Cortex of kidney (tissue), 1 donor: ENCODE results near the gene PTH2.
"Not testable (repeated sequence)": the region's sequence is repeated elsewhere in the genome, so short reads cannot be mapped to it uniquely, and the experiment has no call there.

ENCODE experiments used
- DNase-seq: peaks from one replicate; lab custom pipeline; 2025; lab: John Stamatoyannopoulos, UW

The PTH2 gene, protein sequence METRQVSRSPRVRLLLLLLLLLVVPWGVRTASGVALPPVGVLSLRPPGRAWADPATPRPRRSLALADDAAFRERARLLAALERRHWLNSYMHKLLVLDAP

GRCh38 chr19:49423071-49423984, at the start of gene PTH2:
Gene PTH2, minus strand, starts transcription at chr19:49423441. Its CDS starts 102 bp downstream, at chr19:49423339.
- DNase-seq, result no peak

GRCh38 chr19:49472936-49473335, 49.7 kb upstream of the PTH2 start:
- no peak for DNase-seq

DNA sequence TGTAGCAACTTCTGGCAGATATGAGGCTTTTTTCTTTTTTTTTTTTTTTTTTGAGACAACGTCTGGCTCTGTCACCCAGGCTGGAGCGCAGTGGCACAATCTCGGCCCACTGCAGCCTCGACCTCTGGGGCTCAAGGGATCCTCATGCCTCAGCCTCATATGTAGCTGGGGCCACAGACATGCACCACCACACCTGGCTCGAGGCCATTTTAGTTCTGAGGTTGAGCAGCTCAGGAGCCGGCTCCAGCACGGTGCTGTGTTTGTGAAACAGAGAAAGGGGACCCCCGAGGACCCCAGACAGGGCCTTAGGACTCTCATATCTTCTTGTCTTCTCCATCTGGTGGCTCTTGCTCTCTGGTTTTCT, 47.4 kb upstream of the PTH2 start:
- DNase-seq, result no peak

DNA sequence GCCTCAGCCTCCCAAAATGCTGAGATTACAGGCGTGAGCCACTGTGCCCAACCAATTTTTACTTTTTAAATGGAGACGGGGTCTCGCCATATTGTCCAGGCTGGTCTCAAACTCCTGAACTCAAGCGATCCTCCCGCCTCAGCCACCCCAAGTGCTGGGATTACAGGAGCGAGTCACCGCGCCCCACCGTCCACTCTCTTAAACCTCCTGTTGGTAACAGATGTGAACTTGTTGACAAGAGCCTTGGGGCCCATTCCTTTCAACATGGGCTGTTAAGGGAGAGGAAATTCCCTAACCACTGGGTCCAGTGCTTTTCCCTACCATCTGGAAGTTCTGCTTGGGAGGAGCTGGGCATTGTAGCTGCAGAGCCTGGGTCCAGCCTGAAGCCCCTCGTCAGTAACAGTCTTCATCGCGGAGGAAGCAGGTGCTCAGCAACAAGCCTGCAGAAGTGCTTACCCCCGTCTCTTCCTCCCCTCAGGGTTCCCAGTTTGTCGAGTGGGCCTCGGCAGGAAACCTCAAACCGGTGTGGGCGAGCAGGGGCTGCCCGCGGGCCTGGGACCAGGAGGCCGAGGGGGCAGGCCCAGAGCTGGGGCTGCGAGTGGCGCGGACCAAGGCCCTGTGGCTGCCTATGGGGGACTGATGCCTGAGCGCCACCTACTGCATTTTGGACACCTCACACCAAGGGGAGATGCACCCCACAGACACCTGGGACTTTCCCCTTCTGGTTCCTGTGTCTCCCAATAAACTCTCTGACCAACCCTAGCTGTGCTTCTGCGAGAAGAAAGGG, 46.8 kb upstream of the PTH2 start:
- no peak for DNase-seq

DNA sequence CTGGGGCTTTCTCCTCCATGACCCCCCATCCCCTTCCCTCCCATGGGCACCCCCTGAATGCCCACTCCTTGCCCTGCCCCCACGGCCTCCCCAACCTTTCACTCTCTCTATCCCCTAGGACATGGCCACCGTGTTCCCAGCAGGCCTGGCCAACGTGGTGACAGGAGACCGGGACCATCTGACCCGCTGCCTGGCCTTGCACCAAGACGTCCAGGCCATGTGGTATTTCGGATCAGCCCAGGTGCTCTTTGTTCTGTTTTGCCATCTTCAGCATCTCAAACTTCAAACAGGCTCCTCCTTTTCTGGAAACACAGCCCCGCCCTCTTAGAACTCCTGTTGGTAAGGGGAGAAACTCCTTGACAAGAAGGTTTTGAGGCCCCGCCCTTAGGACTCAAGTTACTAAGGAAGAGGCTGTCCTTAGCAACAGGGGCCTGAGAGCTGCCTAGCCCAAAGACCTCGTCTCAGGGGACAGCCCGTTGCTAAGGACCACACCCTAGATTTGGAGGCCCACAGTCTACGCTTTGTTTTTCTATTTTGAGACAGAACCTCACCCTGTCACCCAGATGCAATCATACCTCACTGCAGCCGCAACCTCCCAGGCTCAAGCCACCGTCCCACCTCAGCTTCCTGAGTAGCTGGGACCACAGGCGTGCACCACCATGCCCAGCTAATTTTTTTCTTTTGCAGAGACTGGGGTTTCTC, 45.7 kb upstream of the PTH2 start:
- no peak for DNase-seq

GRCh38 chr19:49468199-49468598, 45.0 kb upstream of the PTH2 start:
- no peak for DNase-seq

GRCh38 chr19:49465371-49465770, 42.1 kb upstream of the PTH2 start:
- no peak for DNase-seq

- DNase-seq, result no peak
Measured at GRCh38 chr19:49463960-49464740, 40.9 kb upstream of the PTH2 start.

GRCh38 chr19:49462492-49462891, 39.3 kb upstream of the PTH2 start:
- no peak for DNase-seq

DNA sequence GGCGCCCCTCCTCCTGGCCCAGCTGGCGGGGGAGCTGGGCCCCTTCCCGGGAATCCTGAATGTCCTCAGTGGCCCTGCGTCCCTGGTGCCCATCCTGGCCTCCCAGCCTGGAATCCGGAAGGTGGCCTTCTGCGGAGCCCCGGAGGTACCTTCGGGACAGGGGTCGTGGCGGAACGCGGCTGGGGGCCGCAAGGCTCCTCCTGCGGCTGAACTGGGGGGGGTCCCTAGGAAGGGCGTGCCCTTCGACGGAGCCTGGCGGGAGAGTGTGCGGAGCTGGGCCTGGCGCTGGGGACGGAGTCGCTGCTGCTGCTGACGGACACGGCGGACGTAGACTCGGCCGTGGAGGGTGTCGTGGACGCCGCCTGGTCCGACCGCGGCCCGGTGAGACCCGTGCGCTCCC, 38.4 kb upstream of the PTH2 start:
- DNase-seq, result no peak

- not testable (repeated sequence) for DNase-seq
Measured at GRCh38 chr19:49461130-49461529, 37.9 kb upstream of the PTH2 start.

GRCh38 chr19:49459388-49459787, 36.1 kb upstream of the PTH2 start:
- DNase-seq, result no peak

DNA sequence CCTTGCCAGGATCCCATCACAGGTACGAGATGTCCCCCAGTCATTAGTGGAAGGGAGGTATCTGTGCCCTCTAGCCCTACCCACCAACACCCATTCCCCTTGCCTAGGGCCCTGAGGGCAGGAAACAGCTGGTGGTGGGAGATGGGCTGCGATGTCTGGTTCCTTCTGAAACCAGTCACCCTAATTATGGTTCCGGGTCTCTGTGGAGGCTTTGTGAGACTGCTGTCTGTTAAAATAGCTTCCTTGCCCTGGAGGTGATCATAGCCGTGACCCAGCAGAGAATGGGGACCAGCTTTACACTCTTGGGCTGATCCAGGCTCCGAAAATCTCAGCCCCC, 35.3 kb upstream of the PTH2 start:
- no peak for DNase-seq

GRCh38 chr19:49456326-49456725, 33.1 kb upstream of the PTH2 start:
- no peak for DNase-seq

- no peak for DNase-seq
Measured at GRCh38 chr19:49455773-49456172, 32.5 kb upstream of the PTH2 start.

- DNase-seq, result no peak
Measured at GRCh38 chr19:49453757-49454240, 30.6 kb upstream of the PTH2 start.

- DNase-seq, result peak; percentile 74
Measured at GRCh38 chr19:49453013-49453756, 29.9 kb upstream of the PTH2 start, which contains the start of gene ALDH16A1. Gene ALDH16A1, plus strand, starts transcription at chr19:49453225. Its CDS starts 107 bp downstream, at chr19:49453332.

DNA sequence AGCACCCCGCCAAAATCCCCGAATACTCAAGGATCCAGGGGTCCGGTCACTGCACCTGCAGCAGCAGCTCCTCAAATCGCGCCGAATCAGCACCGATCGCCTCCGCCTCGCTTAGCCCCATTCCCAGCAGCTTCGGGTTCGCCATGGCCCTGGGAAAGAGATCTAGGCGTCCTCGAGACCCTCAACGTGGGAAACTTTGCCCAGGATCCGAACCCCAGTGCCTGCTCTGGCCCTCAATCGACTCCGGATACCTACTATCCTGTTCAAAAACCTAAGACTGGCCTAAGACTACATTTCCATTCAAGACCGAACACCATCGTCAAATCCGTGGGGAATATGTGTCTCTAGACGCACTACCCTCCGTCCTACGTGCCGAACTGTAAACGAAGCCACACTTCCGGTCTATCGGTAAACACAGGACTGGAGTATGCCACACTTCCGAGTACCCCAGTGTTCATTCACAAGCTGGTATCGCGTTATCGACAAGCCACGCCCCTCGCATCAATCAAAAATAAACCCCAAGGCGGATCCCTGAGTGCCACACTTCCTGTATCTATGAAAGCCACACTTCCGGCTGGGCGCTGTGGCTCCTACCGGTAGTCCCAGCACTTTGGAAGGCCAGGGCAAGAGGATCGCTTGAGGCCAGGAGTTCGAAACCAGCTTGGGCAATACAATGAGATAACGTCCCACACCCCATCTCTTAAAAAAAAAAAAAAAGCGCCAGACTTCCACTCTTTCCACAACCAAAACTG, 28.4 kb upstream of the PTH2 start, which contains the start of gene PIH1D1:
PIH1D1 (minus strand) TSS at position 385 of the 752 bp plus-strand sequence; CDS start at position 145, 240 bp downstream.
- DNase-seq, result no peak

DNA sequence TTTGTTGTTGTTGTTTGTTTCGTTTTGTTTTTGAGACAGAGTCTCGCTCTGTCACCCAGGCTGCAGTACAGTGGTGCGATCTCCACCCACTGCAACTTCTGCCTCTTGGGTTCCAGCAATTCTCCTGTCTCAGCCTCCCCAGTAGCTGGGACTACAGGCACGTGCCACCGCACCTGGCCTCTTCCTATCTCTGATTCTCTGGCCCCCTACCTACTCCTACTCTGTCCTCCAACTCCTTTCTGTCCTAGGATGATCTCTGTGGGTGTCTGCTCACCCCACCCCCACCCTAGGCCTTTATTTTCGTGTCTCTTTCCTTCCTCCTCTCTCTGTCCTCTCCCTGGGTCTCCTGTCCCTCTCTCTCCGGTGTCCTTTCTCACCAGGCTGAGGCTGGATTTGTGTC, 27.2 kb upstream of the PTH2 start:
- no peak for DNase-seq

GRCh38 chr19:49448432-49448786, 25.2 kb upstream of the PTH2 start:
- DNase-seq, result no peak
